KMS-11 (cell line): Measurements from ENCODE around the gene SNX5.
"Not testable (repeated sequence)": the region's sequence is repeated elsewhere in the genome, so short reads cannot be mapped to it uniquely, and the experiment has no call there.

Experiments
- H2AFZ ChIP-seq: fragments of 200-600 bp; sonication (generic); 2 replicates; pipeline ENCODE4 v1.6.1; 2016; ENCODE audit warnings: antibody characterized with exemption, mixed run types, low read depth
- H3K27ac ChIP-seq: fragments of 200-600 bp; sonication (generic); 2 replicates; pipeline ENCODE4 v1.6.1; 2016; ENCODE audit warnings: mild to moderate bottlenecking, mixed run types
- H3K27me3 ChIP-seq: fragments of 200-600 bp; sonication (generic); 2 replicates; pipeline ENCODE4 v1.6.1; 2017; ENCODE audit warnings: mild to moderate bottlenecking, low read depth, mixed run types, moderate library complexity; ENCODE audit not compliant: insufficient read depth
- H3K36me3 ChIP-seq: fragments of 200-600 bp; sonication (generic); 2 replicates; pipeline ENCODE4 v1.6.1; 2017; ENCODE audit warnings: mild to moderate bottlenecking, mixed run types; ENCODE audit not compliant: insufficient read depth
- H3K4me1 ChIP-seq: fragments of 200-600 bp; sonication (generic); 2 replicates; pipeline ENCODE4 v1.6.1; 2016; ENCODE audit warnings: mild to moderate bottlenecking, low read depth, mixed run types; ENCODE audit not compliant: poor library complexity, severe bottlenecking
- H3K4me2 ChIP-seq: fragments of 200-600 bp; sonication (generic); 2 replicates; pipeline ENCODE4 v1.7.0; 2016; ENCODE audit warnings: mild to moderate bottlenecking, mixed run types
- H3K4me3 ChIP-seq: fragments of 200-600 bp; sonication (generic); IDR thresholded peaks from 2 replicates; pipeline ENCODE4 v1.6.1; 2017; ENCODE audit warnings: low read depth, low read length, mixed read lengths; ENCODE audit not compliant: insufficient read depth
- H3K79me2 ChIP-seq: fragments of 200-600 bp; sonication (generic); 2 replicates; pipeline ENCODE4 v1.6.1; 2016; ENCODE audit warnings: low read depth, mixed run types; ENCODE audit not compliant: insufficient read depth
- H3K9ac ChIP-seq: fragments of 200-600 bp; sonication (generic); 2 replicates; pipeline ENCODE4 v1.6.1; 2016; ENCODE audit warnings: mild to moderate bottlenecking, mixed run types
- H4K20me1 ChIP-seq: fragments of 200-600 bp; sonication (generic); 2 replicates; pipeline ENCODE4 v1.6.1; 2016; ENCODE audit warnings: mild to moderate bottlenecking, mixed run types; ENCODE audit not compliant: insufficient read depth
- CTCF ChIP-seq: fragments of 200-600 bp; sonication (generic); conservative IDR thresholded peaks from 2 replicates; pipeline ENCODE4 v1.6.1; 2017; ENCODE audit warnings: low read depth, mild to moderate bottlenecking, antibody characterized with exemption, low read length, moderate library complexity, mixed read lengths

Gene SNX5

GRCh38 chr20:17960927-17961586 is 7.5 kb downstream of the SNX5 start:
- H3K4me1 ChIP-seq, result peaks cover 88% of the 10 kb centered on the region
- no peaks in the 10 kb centered on the region for H3K27me3 ChIP-seq
- no peaks in the 10 kb centered on the region for H3K36me3 ChIP-seq
- TF ChIP-seq CTCF, result no peak
- no peak overlapping the region; the same call in 1 of the 2 replicates for H3K27ac ChIP-seq
- no peak overlapping the region for H3K9ac ChIP-seq
- no peak overlapping the region for H2AFZ ChIP-seq
- H3K4me3 ChIP-seq, result no peak overlapping the region
- peaks cover 100% of the 10 kb centered on the region for H3K79me2 ChIP-seq
- peak overlapping the region; percentile 23; the same call in 1 of the 2 replicates for H3K4me2 ChIP-seq
- H4K20me1 ChIP-seq, result peaks cover 82% of the 10 kb centered on the region

- H4K20me1 ChIP-seq, result peaks cover 76% of the 10 kb centered on the region
- H3K27ac ChIP-seq, result peak overlapping the region; percentile 39; the same call in 1 of the 2 replicates
- H3K27me3 ChIP-seq, H3K9ac ChIP-seq, H3K4me3 ChIP-seq, H3K36me3 ChIP-seq, H2AFZ ChIP-seq: not testable (repeated sequence)
- peak overlapping the region; percentile 23; the same call in 1 of the 2 replicates for H3K4me2 ChIP-seq
- H3K4me1 ChIP-seq, result peaks cover 88% of the 10 kb centered on the region
- H3K79me2 ChIP-seq, result peaks cover 100% of the 10 kb centered on the region
Observed at GRCh38 chr20:17960400-17960885, 8.2 kb downstream of the SNX5 start.

- Histone ChIP-seq H4K20me1 (peaks cover 70% of the 10 kb centered on the region), H3K27me3 (no peaks in the 10 kb centered on the region), H3K27ac (peak overlapping the region; percentile 39; the same call in 1 of the 2 replicates), H3K4me3 (no peak overlapping the region), H3K79me2 (peaks cover 100% of the 10 kb centered on the region), H3K4me1 (peaks cover 77% of the 10 kb centered on the region), H3K9ac (no peak overlapping the region), H3K36me3 (peaks cover 2% of the 10 kb centered on the region; the same call in 1 of the 2 replicates), H3K4me2 (peak overlapping the region; percentile 2; the same call in 1 of the 2 replicates), H2AFZ (no peak overlapping the region)
- TF ChIP-seq CTCF, result no peak
Observed at GRCh38 chr20:17959257-17959627, 9.4 kb downstream of the SNX5 start.

- Histone ChIP-seq H3K27ac (peak overlapping the region; percentile 39; the same call in 1 of the 2 replicates), H3K4me2 (peak overlapping the region; percentile 2; the same call in 1 of the 2 replicates), H3K79me2 (peaks cover 100% of the 10 kb centered on the region), H3K36me3 (peaks cover 6% of the 10 kb centered on the region; the same call in 1 of the 2 replicates), H3K4me1 (peaks cover 70% of the 10 kb centered on the region), H3K27me3 (no peaks in the 10 kb centered on the region), H3K4me3 (no peak overlapping the region), H4K20me1 (peaks cover 64% of the 10 kb centered on the region), H2AFZ (no peak overlapping the region), H3K9ac (no peak overlapping the region)
- no peak for TF ChIP-seq CTCF
Observed at GRCh38 chr20:17958373-17959256, 10.0 kb downstream of the SNX5 start.
